ENCODE measurements around the gene RET. TPM values are rescaled to one million over a fixed set of nuclear protein-coding genes. Genes with fewer than 3 reads are reported as not detected.

Gene RET
- polyA plus RNA-seq, 3 donors: 0.08 to 0.39 (median 0.14) TPM

DNA sequence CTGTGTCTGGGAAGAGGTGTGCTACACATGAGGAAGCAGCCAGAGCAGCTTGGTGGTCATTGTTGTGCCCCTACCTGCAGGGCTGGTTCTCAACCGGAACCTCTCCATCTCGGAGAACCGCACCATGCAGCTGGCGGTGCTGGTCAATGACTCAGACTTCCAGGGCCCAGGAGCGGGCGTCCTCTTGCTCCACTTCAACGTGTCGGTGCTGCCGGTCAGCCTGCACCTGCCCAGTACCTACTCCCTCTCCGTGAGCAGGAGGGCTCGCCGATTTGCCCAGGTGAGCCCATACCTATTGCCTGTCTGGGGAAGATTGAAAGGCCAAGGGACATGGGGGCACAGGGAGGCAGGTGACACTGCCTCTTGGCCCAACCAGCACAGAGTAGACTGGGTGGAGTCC, 32.1 kb downstream of the RET start:
- H3K9me3 ChIP-seq (replicated peaks in 1 of 2; ENCODE audit: control insufficient read depth in 1 of 2, insufficient read depth in 1 of 2, low read length in 2 of 2): no peaks in the 10 kb centered on the region
- peaks cover 0 to 10% of the 10 kb centered on the region in 2 donors for H3K27me3 ChIP-seq (ENCODE audit: control insufficient read depth in 2 of 2, insufficient read depth in 2 of 2, low read length in 2 of 2)
- Mint-ChIP-seq H3K36me3 (peaks cover 0 to under 1% of the 10 kb centered on the region in 2 donors), H3K9me3 (no peaks in the 10 kb centered on the region), H3K4me1 (peaks cover 41% of the 10 kb centered on the region), H3K27ac (no peak overlapping the region), H3K27me3 (ENCODE audit: low read depth in 3 of 3) (peaks cover 8 to 16% (median 14%) of the 10 kb centered on the region in 3 donors), H3K4me3 (no peak overlapping the region)
- H3K4me2 ChIP-seq (replicated peaks; ENCODE audit: extremely low read depth, low read length, poor library complexity, severe bottlenecking): no peak overlapping the region
- TF ChIP-seq, protein P1, sequence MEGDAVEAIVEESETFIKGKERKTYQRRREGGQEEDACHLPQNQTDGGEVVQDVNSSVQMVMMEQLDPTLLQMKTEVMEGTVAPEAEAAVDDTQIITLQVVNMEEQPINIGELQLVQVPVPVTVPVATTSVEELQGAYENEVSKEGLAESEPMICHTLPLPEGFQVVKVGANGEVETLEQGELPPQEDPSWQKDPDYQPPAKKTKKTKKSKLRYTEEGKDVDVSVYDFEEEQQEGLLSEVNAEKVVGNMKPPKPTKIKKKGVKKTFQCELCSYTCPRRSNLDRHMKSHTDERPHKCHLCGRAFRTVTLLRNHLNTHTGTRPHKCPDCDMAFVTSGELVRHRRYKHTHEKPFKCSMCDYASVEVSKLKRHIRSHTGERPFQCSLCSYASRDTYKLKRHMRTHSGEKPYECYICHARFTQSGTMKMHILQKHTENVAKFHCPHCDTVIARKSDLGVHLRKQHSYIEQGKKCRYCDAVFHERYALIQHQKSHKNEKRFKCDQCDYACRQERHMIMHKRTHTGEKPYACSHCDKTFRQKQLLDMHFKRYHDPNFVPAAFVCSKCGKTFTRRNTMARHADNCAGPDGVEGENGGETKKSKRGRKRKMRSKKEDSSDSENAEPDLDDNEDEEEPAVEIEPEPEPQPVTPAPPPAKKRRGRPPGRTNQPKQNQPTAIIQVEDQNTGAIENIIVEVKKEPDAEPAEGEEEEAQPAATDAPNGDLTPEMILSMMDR (IDR thresholded peaks at IDR 0.05): no peak
- intact Hi-C loops (cut with micrococcal nuclease): loop anchor here in 1 of 2 donors (2.0 kb wide), 1 partner anchor 24 kb away; no protein-coding TSS in a partner anchor
- H3K36me3 ChIP-seq (replicated peaks in 1 of 2; ENCODE audit: control insufficient read depth in 1 of 2, insufficient read depth in 2 of 2, low read length in 2 of 2): no peaks in the 10 kb centered on the region
- no peak overlapping the region for H3K27ac ChIP-seq (ENCODE audit: low read depth in 1 of 2, low read length in 2 of 2)
- H3K9ac ChIP-seq (ENCODE audit: insufficient read depth, low read length, poor library complexity, severe bottlenecking): no peak overlapping the region
- WGBS (ENCODE audit: insufficient coverage): 83% methylated on average over 7 of the region's 12 CpGs
- no peak overlapping the region for H2AFZ ChIP-seq (ENCODE audit: insufficient read depth, low read depth, low read length, poor library complexity, severe bottlenecking)
- no peak for DNase-seq
- no peaks in the 10 kb centered on the region for H3K79me2 ChIP-seq (ENCODE audit: insufficient read depth, low read length)
- no peak overlapping the region for H3K4me3 ChIP-seq (replicated peaks in 1 of 3; ENCODE audit: low read depth in 2 of 3, low read length in 3 of 3)
- H3K4me1 ChIP-seq (ENCODE audit: control insufficient read depth in 1 of 2, insufficient read depth in 2 of 2, low read length in 2 of 2): peaks cover 31 to 48% of the 10 kb centered on the region in 2 donors
- H4K20me1 ChIP-seq (ENCODE audit: insufficient read depth, low read length): no peaks in the 10 kb centered on the region

DNA sequence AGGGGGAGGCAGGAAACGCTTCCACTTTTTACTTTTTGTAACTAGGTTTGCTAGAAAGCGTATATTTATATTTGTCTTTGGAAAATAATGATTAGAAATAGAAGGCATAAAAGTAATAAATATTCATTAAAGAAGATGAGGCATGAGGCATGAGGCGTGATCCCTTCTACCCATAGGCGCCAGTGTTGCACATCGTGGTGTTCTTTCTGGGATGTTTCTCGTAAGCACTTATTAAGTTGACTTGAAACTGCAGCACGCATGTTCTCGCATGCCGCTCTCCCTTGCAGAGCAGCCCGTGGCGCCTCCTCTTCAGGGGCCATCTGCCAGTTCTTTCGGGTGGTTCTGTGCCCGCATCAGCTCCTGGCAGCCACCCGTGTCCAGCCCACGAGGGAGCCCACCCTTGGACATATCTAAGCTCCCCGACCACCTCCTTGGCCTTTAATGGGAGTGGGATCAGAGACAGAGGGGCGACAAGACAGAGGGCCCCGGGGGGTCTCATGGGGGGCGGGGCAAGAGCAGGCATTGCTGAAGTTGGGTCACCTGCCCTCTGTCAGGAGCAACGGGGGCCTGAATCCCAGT, 32.9 kb downstream of the RET start:
- Histone ChIP-seq H3K36me3 (replicated peaks in 1 of 2; ENCODE audit: control insufficient read depth in 1 of 2, insufficient read depth in 2 of 2, low read length in 2 of 2) (no peaks in the 10 kb centered on the region), H3K4me3 (replicated peaks in 1 of 3; ENCODE audit: low read depth in 2 of 3, low read length in 3 of 3) (no peak overlapping the region), H3K27ac (ENCODE audit: low read depth in 1 of 2, low read length in 2 of 2) (no peak overlapping the region), H2AFZ (ENCODE audit: insufficient read depth, low read depth, low read length, poor library complexity, severe bottlenecking) (no peak overlapping the region), H3K4me2 (replicated peaks; ENCODE audit: extremely low read depth, low read length, poor library complexity, severe bottlenecking) (no peak overlapping the region), H3K79me2 (ENCODE audit: insufficient read depth, low read length) (no peaks in the 10 kb centered on the region), H3K4me1 (ENCODE audit: control insufficient read depth in 1 of 2, insufficient read depth in 2 of 2, low read length in 2 of 2) (peaks cover 27 to 48% of the 10 kb centered on the region in 2 donors), H4K20me1 (ENCODE audit: insufficient read depth, low read length) (no peaks in the 10 kb centered on the region), H3K27me3 (ENCODE audit: control insufficient read depth in 2 of 2, insufficient read depth in 2 of 2, low read length in 2 of 2) (peaks cover 0 to 2% of the 10 kb centered on the region in 2 donors), H3K9me3 (replicated peaks in 1 of 2; ENCODE audit: control insufficient read depth in 1 of 2, insufficient read depth in 1 of 2, low read length in 2 of 2) (no peaks in the 10 kb centered on the region), H3K9ac (ENCODE audit: insufficient read depth, low read length, poor library complexity, severe bottlenecking) (no peak overlapping the region)
- no peaks in the 10 kb centered on the region for H3K36me3 Mint-ChIP-seq
- H3K4me1 Mint-ChIP-seq: peaks cover 39% of the 10 kb centered on the region
- TF ChIP-seq, protein P1 (IDR thresholded peaks at IDR 0.05): no peak
- H3K27ac Mint-ChIP-seq: peak overlapping the region in 3 of 7 donors; percentile 16 to 56 (median 38)
- intact Hi-C loops (cut with micrococcal nuclease): loop anchor here in 1 of 2 donors (2.0 kb wide), 1 partner anchor 23 kb away; no protein-coding TSS in a partner anchor
- no peaks in the 10 kb centered on the region for H3K9me3 Mint-ChIP-seq
- peaks cover 1 to 8% (median 6%) of the 10 kb centered on the region in 3 donors for H3K27me3 Mint-ChIP-seq (ENCODE audit: low read depth in 3 of 3)
- H3K4me3 Mint-ChIP-seq: no peak overlapping the region
- DNase-seq: no peak
- 77% methylated on average over 15 of the region's 20 CpGs for WGBS (ENCODE audit: insufficient coverage)

Data from CD14-positive monocyte (primary cell).